Omental fat pad (tissue), 4 donors: ENCODE measurements around the gene SEC62. TPM values are rescaled to one million over a fixed set of nuclear protein-coding genes. Genes with fewer than 3 reads are reported as not detected.

Experiments used
- ATAC-seq: fragments of 150-250 bp; one replicate; pipeline ENCODE4 v1.9.1; 2016; ENCODE audit warnings: mild to moderate bottlenecking, moderate library complexity; ENCODE audit not compliant: low FRiP score
- DNase-seq: peaks from one replicate; pipeline ENCODE4 v3.0.0-alpha.2; 2019; ENCODE audit warnings: low spot score
- total RNA-seq, 4 donors: library from RNA; depleted of rRNA; stranded (reverse); fragments of >200 nt; gene quantifications; one replicate each; pipeline ENCODE4 v1.1.0, GENCODE V29; 2016
- TF ChIP-seq, protein P1 (sequence below), 3 donors: fragments of 450-650 bp; IDR thresholded peaks; one replicate each; pipeline ENCODE4 v1.5.1; 2016 to 2017; ENCODE audit warnings: antibody characterized with exemption in 3 of 3, mild to moderate bottlenecking in 3 of 3, moderate library complexity in 2 of 3

SEC62 gene
- total RNA-seq, 4 donors from 2014 or later = 56.0 to 71.5 (median 67.2) TPM

DNA sequence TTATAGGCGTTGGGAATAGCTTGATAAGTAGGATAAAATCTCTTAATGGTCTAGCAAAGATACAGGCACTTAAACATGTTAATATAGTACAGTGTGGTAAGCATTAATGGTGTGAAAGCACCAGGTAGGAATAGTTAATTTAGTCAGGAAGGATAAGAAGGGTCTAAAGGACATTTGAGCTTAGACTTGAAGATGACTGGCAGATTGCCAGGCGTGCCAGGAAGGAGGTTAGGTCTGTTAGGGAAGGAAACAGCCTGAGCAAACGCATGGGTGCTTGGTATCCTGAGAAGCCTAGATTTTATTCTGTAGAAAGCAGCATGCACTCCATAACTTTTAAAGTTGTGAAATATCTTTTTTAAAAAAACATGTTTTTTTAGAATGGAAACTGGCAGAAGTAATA, 17.7 kb downstream of the SEC62 start:
- TF ChIP-seq, protein P1, sequence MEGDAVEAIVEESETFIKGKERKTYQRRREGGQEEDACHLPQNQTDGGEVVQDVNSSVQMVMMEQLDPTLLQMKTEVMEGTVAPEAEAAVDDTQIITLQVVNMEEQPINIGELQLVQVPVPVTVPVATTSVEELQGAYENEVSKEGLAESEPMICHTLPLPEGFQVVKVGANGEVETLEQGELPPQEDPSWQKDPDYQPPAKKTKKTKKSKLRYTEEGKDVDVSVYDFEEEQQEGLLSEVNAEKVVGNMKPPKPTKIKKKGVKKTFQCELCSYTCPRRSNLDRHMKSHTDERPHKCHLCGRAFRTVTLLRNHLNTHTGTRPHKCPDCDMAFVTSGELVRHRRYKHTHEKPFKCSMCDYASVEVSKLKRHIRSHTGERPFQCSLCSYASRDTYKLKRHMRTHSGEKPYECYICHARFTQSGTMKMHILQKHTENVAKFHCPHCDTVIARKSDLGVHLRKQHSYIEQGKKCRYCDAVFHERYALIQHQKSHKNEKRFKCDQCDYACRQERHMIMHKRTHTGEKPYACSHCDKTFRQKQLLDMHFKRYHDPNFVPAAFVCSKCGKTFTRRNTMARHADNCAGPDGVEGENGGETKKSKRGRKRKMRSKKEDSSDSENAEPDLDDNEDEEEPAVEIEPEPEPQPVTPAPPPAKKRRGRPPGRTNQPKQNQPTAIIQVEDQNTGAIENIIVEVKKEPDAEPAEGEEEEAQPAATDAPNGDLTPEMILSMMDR (IDR thresholded peaks at IDR 0.05) = no peak
- DNase-seq = no peak
- no peak for ATAC-seq

DNA sequence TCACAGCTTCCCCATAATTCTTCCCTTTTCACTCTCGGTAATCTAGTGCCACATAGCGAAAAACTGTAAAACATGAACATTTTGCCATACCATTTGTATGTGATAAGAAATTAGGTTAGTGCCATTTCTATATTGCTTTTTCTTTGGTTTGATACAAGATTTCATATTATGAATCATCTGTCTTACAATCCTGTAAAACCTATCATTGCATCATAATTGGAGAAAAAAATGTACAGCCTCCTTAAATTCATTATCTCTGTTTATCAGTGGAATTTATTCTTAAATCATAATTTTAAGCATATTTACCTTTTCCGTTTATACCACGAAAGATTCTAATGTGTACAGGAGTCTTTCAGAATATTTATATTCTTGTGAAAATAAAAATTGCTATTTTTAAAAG, 23.8 kb downstream of the SEC62 start:
- TF ChIP-seq, protein P1 (IDR thresholded peaks at IDR 0.05) = no peak
- DNase-seq (no peak), ATAC-seq (no peak)

DNA sequence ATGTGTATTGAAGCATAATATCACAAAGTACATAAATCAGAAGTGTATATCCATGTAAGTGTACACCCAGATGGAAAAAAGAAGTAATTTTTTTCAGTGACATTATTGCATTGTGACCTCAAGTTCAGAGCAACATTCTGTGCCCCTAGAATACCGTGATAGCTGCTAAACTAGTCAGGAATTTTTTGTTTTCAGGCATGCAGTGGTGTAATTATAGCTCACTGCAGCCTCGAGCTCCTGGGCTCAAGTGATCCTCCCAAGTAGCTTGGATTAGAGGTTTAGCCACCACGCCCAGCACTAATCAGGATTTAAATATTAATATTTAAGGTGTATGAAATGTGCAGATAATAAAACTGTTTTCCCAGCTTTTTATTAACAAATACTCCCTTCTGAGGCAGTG, 25.5 kb downstream of the SEC62 start:
- ATAC-seq (no peak), DNase-seq (no peak)
- TF ChIP-seq, protein P1 (IDR thresholded peaks at IDR 0.05) = no peak

DNA sequence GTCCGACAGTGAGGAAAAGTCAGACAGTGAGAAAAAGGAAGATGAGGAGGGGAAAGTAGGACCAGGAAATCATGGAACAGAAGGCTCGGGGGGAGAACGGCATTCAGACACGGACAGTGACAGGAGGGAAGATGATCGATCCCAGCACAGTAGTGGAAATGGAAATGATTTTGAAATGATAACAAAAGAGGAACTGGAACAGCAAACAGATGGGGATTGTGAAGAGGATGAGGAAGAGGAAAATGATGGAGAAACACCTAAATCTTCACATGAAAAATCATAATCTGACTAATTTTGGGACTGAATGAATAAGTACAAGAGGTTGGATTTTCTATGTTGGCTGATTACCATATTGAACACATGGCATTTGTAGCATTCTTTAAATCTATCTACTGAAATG, 26.2 kb downstream of the SEC62 start:
- ATAC-seq (no peak), DNase-seq (no peak)
- TF ChIP-seq, protein P1 (IDR thresholded peaks at IDR 0.05) = no peak

DNA sequence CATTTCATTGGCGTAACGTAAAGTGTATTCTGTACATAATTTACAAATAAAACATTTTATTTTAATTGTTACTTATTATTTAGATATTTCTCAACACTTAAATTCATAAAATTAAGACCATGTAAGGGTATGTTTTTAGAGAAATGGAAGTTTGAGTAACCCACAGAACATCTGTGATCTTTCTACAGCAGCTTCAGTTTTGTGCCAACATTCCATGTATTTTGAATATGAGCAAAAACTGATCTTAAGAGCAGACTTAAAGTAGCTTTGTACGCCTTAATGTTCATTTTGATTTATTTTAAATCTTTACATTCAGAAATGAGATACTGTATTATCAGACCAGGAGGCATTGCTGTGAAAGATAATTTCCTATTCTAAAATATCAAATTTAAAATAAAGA, 27.2 kb downstream of the SEC62 start:
- TF ChIP-seq, protein P1 (IDR thresholded peaks at IDR 0.05) = no peak
- no peak for DNase-seq
- ATAC-seq = no peak

DNA sequence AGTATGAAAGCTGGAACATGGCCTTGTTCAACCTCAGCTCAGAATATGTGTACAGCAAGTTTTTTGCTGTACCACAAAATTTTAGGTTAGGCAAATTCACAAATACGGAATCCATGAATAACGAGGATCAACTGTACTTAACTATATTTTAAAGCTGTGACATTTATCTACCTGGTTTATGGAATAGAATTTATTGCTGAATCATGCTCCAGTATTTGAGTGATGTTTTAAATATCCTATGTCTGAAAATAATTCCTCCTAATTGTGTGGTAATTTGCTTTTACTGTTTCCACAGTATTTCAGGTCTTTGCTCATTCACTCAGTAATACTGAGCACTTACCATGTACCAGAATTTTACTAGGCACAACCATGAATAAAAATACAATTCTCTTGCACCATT, 29.5 kb downstream of the SEC62 start:
- DNase-seq (no peak), ATAC-seq (no peak)
- TF ChIP-seq, protein P1 (IDR thresholded peaks at IDR 0.05) = no peak

DNA sequence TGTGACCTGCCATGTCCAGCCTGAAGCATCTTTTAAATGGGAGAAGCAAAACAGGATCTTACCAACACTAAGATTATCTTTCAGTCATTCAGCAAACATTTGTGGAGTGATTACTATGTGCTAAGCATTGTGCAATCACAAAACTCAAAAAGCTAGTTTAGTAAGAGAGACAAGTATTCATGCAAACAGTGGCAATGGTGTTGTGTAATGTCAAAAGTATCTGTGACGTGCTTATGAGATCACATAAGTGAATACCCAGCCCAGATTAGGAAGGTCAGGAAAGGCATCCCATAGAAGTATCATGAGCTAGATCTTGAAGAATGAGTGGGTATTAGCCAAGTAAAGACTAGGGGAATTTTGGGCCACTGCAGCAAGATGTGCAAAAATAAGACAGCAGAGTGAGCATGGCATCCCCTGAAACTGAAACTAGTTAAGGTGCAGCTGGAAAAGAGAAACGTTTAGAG, 32.1 kb downstream of the SEC62 start:
- DNase-seq (no peak), ATAC-seq (no peak)
- TF ChIP-seq, protein P1 (IDR thresholded peaks at IDR 0.05) = no peak
